Endothelial cell of umbilical vein (primary cell): ENCODE data around the gene MVB12B. TPM values are rescaled to one million over a fixed set of nuclear protein-coding genes. Genes with fewer than 3 reads are reported as not detected.

ENCODE experiments used
- BruUV-seq: library from RNA; stranded (reverse); fragments of 400-500 nt; replicated peaks from 2 replicates; lab custom pipeline; 2021; lab: Mats Ljungman, UMichigan
- CTCF ChIA-PET: fragments of 300-600, 350-600 bp; sonication (Branson Sonifier 250); formaldehyde crosslinking; loops from one replicate; lab custom pipeline; 2021; ENCODE audit warnings: antibody characterized with exemption, inconsistent platforms; lab: Charles Lee
- POLR2A ChIA-PET: fragments of 300-600, 350-600 bp; sonication (Branson Sonifier 250); formaldehyde crosslinking; loops from one replicate; lab custom pipeline; 2021; ENCODE audit warnings: antibody characterized with exemption, inconsistent platforms; lab: Charles Lee
- DNase-seq: peaks from one replicate; pipeline ENCODE4 v3.0.0-alpha.2; 2011; ENCODE audit warnings: low read depth, low spot score
- FAIRE-seq: peaks from 2 replicates; lab custom pipeline; 2011; peaks lifted over from hg19 to GRCh38; lab: Jason Lieb, UNC
- H2AFZ ChIP-seq: 2 replicates; pipeline ENCODE4 v1.6.0; 2012; ENCODE audit warnings: low read depth, low read length, control low read depth, inconsistent platforms
- H3K27ac ChIP-seq: 2 replicates; pipeline ENCODE4 v1.5.1; 2011; ENCODE audit warnings: low read depth, mild to moderate bottlenecking, control low read depth, low read length, moderate library complexity; ENCODE audit not compliant: insufficient read depth
- H3K27me3 ChIP-seq, 2 experiments: 2 replicates each; pipeline versions ENCODE4 v1.6.0 to v1.6.1; 2011; ENCODE audit warnings: low read length in 2 of 2, mixed read lengths in 1 of 2; ENCODE audit not compliant: control insufficient read depth in 2 of 2, insufficient read depth in 2 of 2
- H3K36me3 ChIP-seq, 2 experiments: 2 replicates in 1 of 2; 3 replicates in 1 of 2; pipeline ENCODE4 v1.5.1; 2011; ENCODE audit warnings: low read length in 2 of 2, mild to moderate bottlenecking in 1 of 2, moderate library complexity in 1 of 2; ENCODE audit not compliant: control insufficient read depth in 2 of 2, insufficient read depth in 2 of 2; ENCODE audit errors: extremely low read depth in 1 of 2
- H3K4me1 ChIP-seq: 3 replicates; pipeline ENCODE4 v1.5.1; 2011; ENCODE audit warnings: mild to moderate bottlenecking, low read length; ENCODE audit not compliant: control insufficient read depth, insufficient read depth; ENCODE audit errors: extremely low read depth
- H3K4me2 ChIP-seq: 2 replicates; pipeline ENCODE4 v1.6.1; 2011; ENCODE audit warnings: low read length, control low read depth, mixed read lengths; ENCODE audit not compliant: insufficient read depth
- H3K4me3 ChIP-seq, 3 experiments: fragments of 200-600 bp in 1 of 3; sonication (generic), shearing (Covaris generic) in 1 of 3; replicated peaks in 1 of 3; 2 replicates each; pipeline ENCODE4 v1.5.1; 2011 to 2016; ENCODE audit warnings: control low read depth in 3 of 3, low read length in 3 of 3, mild to moderate bottlenecking in 2 of 3, inconsistent platforms in 1 of 3, low read depth in 1 of 3, moderate library complexity in 1 of 3; ENCODE audit not compliant: insufficient read depth in 1 of 3
- H3K79me2 ChIP-seq: 2 replicates; pipeline ENCODE4 v1.6.0; 2012; ENCODE audit warnings: low read length, inconsistent platforms; ENCODE audit not compliant: control insufficient read depth, insufficient read depth
- H3K9ac ChIP-seq: replicated peaks from 2 replicates; pipeline ENCODE3; 2011; ENCODE audit warnings: low read length, control low read depth; ENCODE audit not compliant: insufficient read depth; ENCODE audit errors: extremely low read depth
- H3K9me1 ChIP-seq: replicated peaks from 3 replicates; pipeline ENCODE4 v1.6.0; 2011; ENCODE audit warnings: mild to moderate bottlenecking, low read length; ENCODE audit not compliant: control insufficient read depth, insufficient read depth; ENCODE audit errors: extremely low read depth
- H3K9me3 ChIP-seq: replicated peaks from 2 replicates; pipeline ENCODE4 v1.5.1; 2012; ENCODE audit warnings: low read length, inconsistent platforms; ENCODE audit not compliant: control insufficient read depth, insufficient read depth
- H4K20me1 ChIP-seq: replicated peaks from 2 replicates; pipeline ENCODE3; 2011; ENCODE audit warnings: mild to moderate bottlenecking, low read length; ENCODE audit not compliant: control insufficient read depth, insufficient read depth; ENCODE audit errors: extremely low read depth
- EZH2 ChIP-seq: IDR thresholded peaks from 2 replicates; pipeline ENCODE4 v1.6.1; 2012; ENCODE audit warnings: borderline replicate concordance, low read depth, mild to moderate bottlenecking, moderate library complexity, low read length, inconsistent platforms; ENCODE audit not compliant: severe bottlenecking
- FOS ChIP-seq: IDR thresholded peaks from 2 replicates; pipeline ENCODE4 v1.6.1; 2011; ENCODE audit warnings: mild to moderate bottlenecking, low read length, moderate library complexity, borderline replicate concordance; ENCODE audit not compliant: insufficient read depth
- GATA2 ChIP-seq: IDR thresholded peaks from 2 replicates; pipeline ENCODE4 v1.7.0; 2011; ENCODE audit warnings: low read depth, mild to moderate bottlenecking, moderate library complexity, mixed read lengths, low read length; ENCODE audit not compliant: insufficient read length, insufficient read depth
- JUN ChIP-seq: IDR thresholded peaks from 2 replicates; pipeline ENCODE4 v1.6.1; 2011; ENCODE audit warnings: borderline replicate concordance, low read depth; ENCODE audit not compliant: insufficient read length, insufficient read depth
- MYC ChIP-seq: IDR thresholded peaks from one replicate; pipeline ENCODE4 v1.6.1; 2011; ENCODE audit warnings: mild to moderate bottlenecking, low read depth, low read length
- POLR2A ChIP-seq: IDR thresholded peaks from 2 replicates; pipeline ENCODE4 v1.6.1; 2012; ENCODE audit warnings: low read depth, mild to moderate bottlenecking, control low read depth, low read length
- POLR2AphosphoS5 ChIP-seq: IDR thresholded peaks from 2 replicates; pipeline ENCODE4 v1.6.1; 2012; ENCODE audit warnings: low read depth, mild to moderate bottlenecking, control low read depth, low read length, moderate library complexity; ENCODE audit not compliant: insufficient read depth
- dilution Hi-C: fragments of 300-500 bp; cut with MboI; formaldehyde crosslinking; loops from one replicate; pipeline ENCODE4 v1.15.0; 2019; ENCODE audit warnings: low sequenced_read_pairs; ENCODE audit not compliant: extremely low pct_ligation_motif_present
- intact Hi-C: fragments of 100-400 bp; cut with micrococcal nuclease; formaldehyde crosslinking; loops from one replicate; pipeline ENCODE4 v1.10.0; 2022
- polyA plus RNA-seq, 4 experiments: library from polyadenylated mRNA; depleted of rRNA in 3 of 4; stranded (reverse) in 3 of 4; unstranded in 1 of 4; fragments of >200 nt; gene quantifications; 2 replicates each; pipeline versions ENCODE4 v1.2.1 to v1.2.3, GENCODE V29; 2011 to 2012; ENCODE audit warnings: missing spikeins in 1 of 4
- total RNA-seq: library from RNA; stranded (reverse); gene quantifications from 2 replicates; pipeline ENCODE4 v1.2.3, GENCODE V29; 2021
- TF ChIP-seq, protein P1 (sequence below): IDR thresholded peaks from 2 replicates; pipeline ENCODE4 v1.6.1; 2011; ENCODE audit not compliant: insufficient read depth, insufficient read length
- TF ChIP-seq, protein P2 (sequence below), 2 donors: IDR thresholded peaks; 1 replicate in 1 of 2; 2 replicates in 1 of 2; pipeline ENCODE4 v1.5.1; 2011; ENCODE audit warnings: low read length in 2 of 2, mild to moderate bottlenecking in 2 of 2, moderate library complexity in 2 of 2, control low read depth in 1 of 2, inconsistent platforms in 1 of 2, low read depth in 1 of 2; ENCODE audit not compliant: insufficient read depth in 1 of 2; ENCODE audit errors: extremely low read depth in 1 of 2

Gene MVB12B
- total and polyA plus RNA-seq, 2 donors (not counting 3 experiments of a cell fraction or from before 2014, with no cell fraction given), result 6.6 to 17.3 TPM

DNA sequence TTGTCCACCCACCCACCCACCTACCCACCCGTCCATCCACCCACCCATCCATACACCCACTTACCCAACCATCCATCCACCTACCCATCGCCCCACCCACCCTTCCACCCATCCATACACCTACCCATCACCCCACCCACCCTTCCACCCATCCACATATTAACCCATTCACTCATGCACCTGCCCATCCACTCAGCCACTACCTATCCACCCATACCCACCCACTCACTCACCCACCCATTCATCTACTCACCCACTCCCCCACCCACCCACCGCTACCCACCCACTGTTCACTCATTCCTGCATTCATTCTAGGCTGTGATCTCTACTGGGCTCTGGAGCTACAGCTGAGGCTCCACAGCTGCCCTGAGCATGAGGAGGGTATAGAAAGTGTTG lies 169.6 kb downstream of the MVB12B start:
- POLR2A ChIA-PET, result no interaction called here
- CTCF ChIA-PET, result interaction anchor here (1.4 kb wide), 1 partner anchor 97 kb away, joined by 5 read pairs; no protein-coding TSS in a partner anchor
- no peak overlapping the region for H3K4me3 ChIP-seq
- no TSS peak for BruUV-seq
- no peaks in the 10 kb centered on the region for H3K79me2 ChIP-seq
- H3K27ac ChIP-seq, result no peak overlapping the region
- no peak overlapping the region for H2AFZ ChIP-seq
- no peak overlapping the region for H3K9ac ChIP-seq
- FAIRE-seq (no peak), DNase-seq (no peak)
- no peaks in the 10 kb centered on the region for H3K9me3 ChIP-seq
- dilution Hi-C loops (no loop called here), intact Hi-C loops (loop anchor here (5.0 kb wide), 1 partner anchor 116 kb away; the partner anchor contains the start of gene LMX1B)
- H4K20me1 ChIP-seq, result no peaks in the 10 kb centered on the region
- H3K4me1 ChIP-seq, result no peaks in the 10 kb centered on the region
- no peak overlapping the region for H3K4me2 ChIP-seq
- TF ChIP-seq, protein P1, sequence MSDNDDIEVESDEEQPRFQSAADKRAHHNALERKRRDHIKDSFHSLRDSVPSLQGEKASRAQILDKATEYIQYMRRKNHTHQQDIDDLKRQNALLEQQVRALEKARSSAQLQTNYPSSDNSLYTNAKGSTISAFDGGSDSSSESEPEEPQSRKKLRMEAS, result no peak
- TF ChIP-seq MYC, result no peak
- no peak for TF ChIP-seq FOS
- no peak for TF ChIP-seq POLR2A
- no peak for TF ChIP-seq EZH2
- TF ChIP-seq, protein P2, sequence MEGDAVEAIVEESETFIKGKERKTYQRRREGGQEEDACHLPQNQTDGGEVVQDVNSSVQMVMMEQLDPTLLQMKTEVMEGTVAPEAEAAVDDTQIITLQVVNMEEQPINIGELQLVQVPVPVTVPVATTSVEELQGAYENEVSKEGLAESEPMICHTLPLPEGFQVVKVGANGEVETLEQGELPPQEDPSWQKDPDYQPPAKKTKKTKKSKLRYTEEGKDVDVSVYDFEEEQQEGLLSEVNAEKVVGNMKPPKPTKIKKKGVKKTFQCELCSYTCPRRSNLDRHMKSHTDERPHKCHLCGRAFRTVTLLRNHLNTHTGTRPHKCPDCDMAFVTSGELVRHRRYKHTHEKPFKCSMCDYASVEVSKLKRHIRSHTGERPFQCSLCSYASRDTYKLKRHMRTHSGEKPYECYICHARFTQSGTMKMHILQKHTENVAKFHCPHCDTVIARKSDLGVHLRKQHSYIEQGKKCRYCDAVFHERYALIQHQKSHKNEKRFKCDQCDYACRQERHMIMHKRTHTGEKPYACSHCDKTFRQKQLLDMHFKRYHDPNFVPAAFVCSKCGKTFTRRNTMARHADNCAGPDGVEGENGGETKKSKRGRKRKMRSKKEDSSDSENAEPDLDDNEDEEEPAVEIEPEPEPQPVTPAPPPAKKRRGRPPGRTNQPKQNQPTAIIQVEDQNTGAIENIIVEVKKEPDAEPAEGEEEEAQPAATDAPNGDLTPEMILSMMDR (IDR thresholded peaks at IDR 0.05; ENCODE audit: extremely low read depth in 1 of 2, insufficient read depth in 1 of 2, low read depth in 1 of 2, low read length in 2 of 2), result no peak
- no peak for TF ChIP-seq GATA2
- no peak for TF ChIP-seq JUN
- no peak for TF ChIP-seq POLR2AphosphoS5
- H3K27me3 ChIP-seq, result peaks cover 0 to 2% of the 10 kb centered on the region in 2 experiments
- no peaks in the 10 kb centered on the region for H3K36me3 ChIP-seq
- H3K9me1 ChIP-seq, result no peaks in the 10 kb centered on the region
